ENCODE results near the gene MDFIC. TPM values are rescaled to one million over a fixed set of nuclear protein-coding genes. Genes with fewer than 3 reads are reported as not detected.

Gene MDFIC
- total and polyA plus RNA-seq, 12 donors: 7.6 to 55.7 (median 33.6) TPM

DNA sequence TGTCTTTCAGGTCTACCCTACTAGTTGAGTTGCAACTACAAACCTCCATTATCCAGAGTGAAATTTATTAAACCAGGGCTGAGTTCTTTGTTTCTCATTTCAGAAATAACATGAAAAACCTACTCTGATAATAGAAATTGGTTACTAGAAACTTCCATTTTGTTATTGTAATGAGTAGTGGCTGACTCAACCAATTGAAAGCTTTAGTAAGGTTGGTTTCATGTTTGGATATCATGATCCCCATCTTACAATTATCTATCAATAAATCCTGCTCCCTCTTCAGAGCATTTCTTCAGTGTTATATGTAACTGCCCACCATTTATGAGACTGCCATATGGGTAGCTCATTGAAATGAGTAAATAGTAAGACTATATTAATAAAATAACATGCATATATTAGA lies 16.9 kb downstream of the MDFIC start:
- no peaks in the 10 kb centered on the region for H3K9me3 ChIP-seq
- no peak overlapping the region for H3K4me3 ChIP-seq
- no peak for TF ChIP-seq CTCF (IDR thresholded peaks at IDR 0.05)
- H3K36me3 ChIP-seq: peaks cover 0 to 16% (median 5%) of the 10 kb centered on the region in 9 donors
- DNase-seq (no peak), ATAC-seq (no peak)
- no peak overlapping the region for H3K27ac ChIP-seq
- H3K4me1 ChIP-seq: peaks cover 0 to 89% (median 40%) of the 10 kb centered on the region in 9 donors
- intact Hi-C loops (cut with DNase I): no loop called here
- H3K27me3 ChIP-seq: no peaks in the 10 kb centered on the region

- no peak for TF ChIP-seq CTCF (IDR thresholded peaks at IDR 0.05)
- Histone ChIP-seq H3K27ac (no peak overlapping the region), H3K36me3 (peaks cover 0 to 21% (median 5%) of the 10 kb centered on the region in 9 donors), H3K9me3 (no peaks in the 10 kb centered on the region), H3K27me3 (no peaks in the 10 kb centered on the region), H3K4me1 (peaks cover 0 to 88% (median 38%) of the 10 kb centered on the region in 9 donors), H3K4me3 (no peak overlapping the region)
- ATAC-seq: no peak
- intact Hi-C loops (cut with DNase I): no loop called here
- DNase-seq: no peak
- 67 to 74% methylated on average over 3 of the region's 3 CpGs for WGBS, 2 donors
Measured at GRCh38 chr7:114939484-114940097, 17.7 kb downstream of the MDFIC start.

DNA sequence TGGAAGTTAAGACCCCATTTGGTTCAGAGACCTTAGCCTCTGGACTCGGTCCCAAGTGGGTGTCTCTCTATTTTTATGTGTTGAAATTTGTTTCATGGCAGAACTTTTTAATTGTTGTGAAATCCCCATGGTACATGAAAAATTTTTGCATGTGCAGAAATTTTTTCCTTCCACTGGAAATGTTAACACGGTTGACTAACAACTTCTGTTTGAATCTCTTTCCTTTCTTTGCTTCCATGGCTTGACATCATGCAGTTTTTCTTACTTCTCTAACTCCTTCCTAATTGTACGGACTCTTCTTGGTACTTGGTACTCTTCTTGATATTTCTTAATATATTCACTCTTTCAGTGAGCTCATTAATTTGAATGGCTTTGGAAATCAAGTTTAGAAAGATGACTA lies 18.3 kb downstream of the MDFIC start:
- peaks cover 0 to 21% (median 5%) of the 10 kb centered on the region in 9 donors for H3K36me3 ChIP-seq
- no peaks in the 10 kb centered on the region for H3K27me3 ChIP-seq
- no peaks in the 10 kb centered on the region for H3K9me3 ChIP-seq
- no peak for TF ChIP-seq CTCF (IDR thresholded peaks at IDR 0.05)
- DNase-seq (no peak), ATAC-seq (peak in 1 of 8 donors; percentile 32)
- peaks cover 0 to 82% (median 35%) of the 10 kb centered on the region in 9 donors for H3K4me1 ChIP-seq
- intact Hi-C loops (cut with DNase I): no loop called here
- H3K4me3 ChIP-seq: no peak overlapping the region
- no peak overlapping the region for H3K27ac ChIP-seq
- WGBS, 2 donors: 91 to 92% methylated on average over 3 of the region's 3 CpGs

- 98% methylated on average over 5 of the region's 5 CpGs for WGBS, 2 donors
- H3K4me3 ChIP-seq: no peak overlapping the region
- no peak for TF ChIP-seq CTCF (IDR thresholded peaks at IDR 0.05)
- H3K4me1 ChIP-seq: peaks cover 0 to 74% (median 20%) of the 10 kb centered on the region in 9 donors
- intact Hi-C loops (cut with DNase I): no loop called here
- ATAC-seq: no peak
- no peaks in the 10 kb centered on the region for H3K27me3 ChIP-seq
- no peak for DNase-seq
- no peak overlapping the region for H3K27ac ChIP-seq
- peaks cover 0 to 21% (median 5%) of the 10 kb centered on the region in 9 donors for H3K36me3 ChIP-seq
- no peaks in the 10 kb centered on the region for H3K9me3 ChIP-seq
Measured at GRCh38 chr7:114941692-114942091, 19.8 kb downstream of the MDFIC start.
